H1 (cell line): ENCODE measurements around the gene RBM34. TPM values are rescaled to one million over a fixed set of nuclear protein-coding genes. Genes with fewer than 3 reads are reported as not detected.
A peak's percentile ranks its signal among the peaks of the same experiment; 100 is the strongest.

Source experiments
- CTCF ChIA-PET: fragments of 300-600 bp; sonication (Branson Sonifier 250); formaldehyde crosslinking; loops from one replicate; lab custom pipeline; 2021; ENCODE audit not compliant: partially characterized antibody; lab: Charles Lee
- POLR2A ChIA-PET: fragments of 300-600 bp; sonication (Branson Sonifier 250); formaldehyde crosslinking; loops from one replicate; lab custom pipeline; 2021; ENCODE audit warnings: inconsistent platforms; ENCODE audit not compliant: partially characterized antibody; lab: Charles Lee
- DNase-seq, 2 experiments: peaks; one replicate each; pipeline versions ENCODE4 v3.0.0 to v3.0.0-alpha.2; 2010 to 2022; ENCODE audit warnings: low spot score in 2 of 2, low read depth in 1 of 2, mixed read lengths in 1 of 2
- FAIRE-seq: peaks from 2 replicates; lab custom pipeline; 2011; peaks lifted over from hg19 to GRCh38; lab: Jason Lieb, UNC
- H2AFZ ChIP-seq: 2 replicates; pipeline ENCODE4 v1.8.1; 2012; ENCODE audit warnings: low read length, inconsistent platforms
- H2AK5ac ChIP-seq: 2 replicates; pipeline ENCODE4 v1.6.1; 2013; ENCODE audit warnings: low read depth, low read length
- H2BK120ac ChIP-seq: replicated peaks from 2 replicates; pipeline ENCODE3; 2013; ENCODE audit warnings: low read depth, low read length, inconsistent platforms
- H2BK12ac ChIP-seq: 2 replicates; pipeline ENCODE4 v1.6.1; 2013; ENCODE audit warnings: low read depth, low read length
- H2BK15ac ChIP-seq: 2 replicates; pipeline ENCODE4 v1.6.1; 2013; ENCODE audit warnings: low read length
- H2BK20ac ChIP-seq: 2 replicates; pipeline ENCODE4 v1.6.1; 2013; ENCODE audit warnings: low read length
- H2BK5ac ChIP-seq: 2 replicates; pipeline ENCODE4 v1.6.1; 2013; ENCODE audit warnings: low read depth, low read length
- H3K14ac ChIP-seq: 2 replicates; pipeline ENCODE4 v1.6.1; 2013; ENCODE audit warnings: inconsistent platforms; ENCODE audit not compliant: insufficient read length
- H3K18ac ChIP-seq: 2 replicates; pipeline ENCODE4 v1.6.1; 2013; ENCODE audit warnings: low read length; ENCODE audit errors: extremely low read depth
- H3K23ac ChIP-seq: 2 replicates; pipeline ENCODE4 v1.6.1; 2013; ENCODE audit warnings: inconsistent platforms; ENCODE audit not compliant: insufficient read length
- H3K23me2 ChIP-seq: 2 replicates; pipeline ENCODE4 v1.6.1; 2013; ENCODE audit warnings: low read depth, low read length
- H3K27ac ChIP-seq: 2 replicates; pipeline ENCODE4 v1.6.1; 2011; ENCODE audit warnings: low read depth, low read length, inconsistent platforms
- H3K27me3 ChIP-seq, 4 experiments: replicated peaks in 1 of 4; 1 replicate in 1 of 4; 2 replicates in 3 of 4; pipeline versions ENCODE4 v1.6.1 to v1.8.1; 2011 to 2013; ENCODE audit warnings: low read length in 3 of 4, mild to moderate bottlenecking in 3 of 4, inconsistent platforms in 2 of 4, mixed read lengths in 2 of 4, moderate library complexity in 1 of 4; ENCODE audit not compliant: control insufficient read depth in 3 of 4, insufficient read depth in 3 of 4; ENCODE audit errors: extremely low read depth in 1 of 4
- H3K36me3 ChIP-seq, 4 experiments: 2 replicates each; pipeline versions ENCODE4 v1.6.1 to v1.8.1; 2011 to 2013; ENCODE audit warnings: mild to moderate bottlenecking in 4 of 4, low read length in 3 of 4, moderate library complexity in 2 of 4, control low read depth in 1 of 4, inconsistent platforms in 1 of 4; ENCODE audit not compliant: insufficient read depth in 4 of 4, control insufficient read depth in 2 of 4
- H3K4ac ChIP-seq: replicated peaks from 2 replicates; pipeline ENCODE3; 2013; ENCODE audit warnings: low read length, low read depth, mixed read lengths, inconsistent platforms; ENCODE audit not compliant: insufficient read length
- H3K4me1 ChIP-seq, 4 experiments: replicated peaks in 1 of 4; 1 replicate in 1 of 4; 2 replicates in 3 of 4; pipeline versions ENCODE4 v1.6.1 to v1.8.1; 2011 to 2013; ENCODE audit warnings: low read length in 3 of 4, inconsistent platforms in 2 of 4, mixed read lengths in 1 of 4; ENCODE audit not compliant: insufficient read depth in 4 of 4, control insufficient read depth in 3 of 4
- H3K4me2 ChIP-seq, 2 experiments: 2 replicates each; pipeline versions ENCODE4 v1.6.1 to v1.8.1; 2011 to 2013; ENCODE audit warnings: low read depth in 2 of 2, low read length in 2 of 2, control low read depth in 1 of 2, inconsistent platforms in 1 of 2, mild to moderate bottlenecking in 1 of 2; ENCODE audit not compliant: insufficient read depth in 1 of 2
- H3K4me3 ChIP-seq, 4 experiments: fragments of 200-600, 300-600 bp in 1 of 4; sonication (generic), shearing (Covaris generic), sonication (Bioruptor Twin) in 1 of 4; 2 replicates each; pipeline versions ENCODE4 v1.5.1 to v1.8.1; 2011 to 2016; ENCODE audit warnings: low read length in 4 of 4, low read depth in 3 of 4, control low read depth in 2 of 4, inconsistent platforms in 2 of 4, mild to moderate bottlenecking in 2 of 4, mixed read lengths in 1 of 4, moderate library complexity in 1 of 4; ENCODE audit not compliant: insufficient read depth in 2 of 4; ENCODE audit errors: extremely low read depth in 1 of 4
- H3K56ac ChIP-seq: replicated peaks from 2 replicates; pipeline ENCODE3; 2013; ENCODE audit warnings: low read depth, mild to moderate bottlenecking, mixed read lengths, low read length, inconsistent platforms; ENCODE audit not compliant: insufficient read length
- H3K79me1 ChIP-seq: 2 replicates; pipeline ENCODE4 v1.6.1; 2013; ENCODE audit warnings: low read depth, low read length, control low read depth
- H3K79me2 ChIP-seq, 2 experiments: 2 replicates each; pipeline versions ENCODE4 v1.6.1 to v1.8.1; 2012 to 2013; ENCODE audit warnings: low read length in 2 of 2, mild to moderate bottlenecking in 2 of 2, inconsistent platforms in 1 of 2; ENCODE audit not compliant: insufficient read depth in 2 of 2, control insufficient read depth in 1 of 2
- H3K9ac ChIP-seq, 4 experiments: replicated peaks in 1 of 4; 1 replicate in 1 of 4; 2 replicates in 3 of 4; pipeline versions ENCODE4 v1.6.1 to v1.8.1; 2011 to 2013; ENCODE audit warnings: low read depth in 3 of 4, low read length in 3 of 4, control low read depth in 2 of 4, mild to moderate bottlenecking in 2 of 4, moderate library complexity in 2 of 4, inconsistent platforms in 1 of 4; ENCODE audit errors: extremely low read depth in 1 of 4
- H3K9me3 ChIP-seq, 2 experiments: 2 replicates each; pipeline versions ENCODE4 v1.6.1 to v1.8.1; 2012 to 2013; ENCODE audit warnings: mild to moderate bottlenecking in 2 of 2, moderate library complexity in 2 of 2, control low read depth in 1 of 2, inconsistent platforms in 1 of 2, low read depth in 1 of 2, low read length in 1 of 2, mixed read lengths in 1 of 2; ENCODE audit not compliant: insufficient read depth in 2 of 2
- H4K20me1 ChIP-seq, 2 experiments: replicated peaks in 1 of 2; 2 replicates each; pipeline versions ENCODE3 to v1.8.1; 2011 to 2013; ENCODE audit warnings: inconsistent platforms in 2 of 2, low read length in 2 of 2, mild to moderate bottlenecking in 1 of 2; ENCODE audit not compliant: insufficient read depth in 2 of 2, control insufficient read depth in 1 of 2
- H4K5ac ChIP-seq: 2 replicates; pipeline ENCODE4 v1.6.1; 2013; ENCODE audit warnings: low read length, low read depth, mixed read lengths, inconsistent platforms; ENCODE audit not compliant: insufficient read length
- H4K8ac ChIP-seq: 2 replicates; pipeline ENCODE4 v1.8.0; 2013; ENCODE audit warnings: mild to moderate bottlenecking, moderate library complexity, low read length, inconsistent platforms; ENCODE audit not compliant: insufficient read depth; ENCODE audit errors: extremely low read depth
- H4K91ac ChIP-seq: replicated peaks from 2 replicates; pipeline ENCODE3; 2013; ENCODE audit warnings: low read length, mixed read lengths, inconsistent platforms; ENCODE audit not compliant: insufficient read length
- KDM1A ChIP-seq: fragments of 200-600, 300-600 bp; sonication (generic); IDR thresholded peaks from 2 replicates; pipeline ENCODE4 v1.7.1; 2016; ENCODE audit warnings: mild to moderate bottlenecking, low read length, borderline replicate concordance
- MAFK ChIP-seq: IDR thresholded peaks from 2 replicates; pipeline ENCODE4 v1.6.1; 2012; ENCODE audit warnings: low read depth, mild to moderate bottlenecking, improper control_type of control experiment, low read length
- WGBS, 2 experiments: shearing (Covaris generic) in 1 of 2; methylation state at CpG; one replicate each; pipeline versions ENCODE4 v1.1.6 to v1.1.7; 2013 to 2015; ENCODE audit warnings: low lambda C conversion rate in 2 of 2, mixed read lengths in 2 of 2, inconsistent platforms in 1 of 2, low coverage in 1 of 2, missing lambda C conversion rate in 1 of 2; ENCODE audit not compliant: insufficient replicate concordance in 2 of 2, insufficient coverage in 1 of 2, insufficient read length in 1 of 2; ENCODE audit errors: extremely low coverage in 1 of 2, missing lambda C conversion rate in 1 of 2; 5-methylcytosine and 5-hydroxymethylcytosine counted together
- polyA plus RNA-seq, 7 experiments: library from polyadenylated mRNA; depleted of rRNA in 3 of 7; stranded (reverse) in 5 of 7; unstranded in 2 of 7; fragments of >200 nt in 5 of 7; fragments of 200-250 nt in 2 of 7; gene quantifications; 1 replicate in 5 of 7; 2 replicates in 1 of 7; 4 replicates in 1 of 7; pipeline versions ENCODE4 v1.2.1 to v1.2.3, GENCODE V29; 2011 to 2013; ENCODE audit warnings: missing spikeins in 2 of 7, mixed read lengths in 2 of 7
- total RNA-seq: library from RNA; stranded (reverse); fragmentation: NEBNext Ultra II Directional; extraction: Animal tissue kit (Norgen Biotek cat#: 25700); gene quantifications from 2 replicates; pipeline ENCODE4 v1.2.1, GENCODE V29; 2021
- TF ChIP-seq, protein P1 (sequence below): IDR thresholded peaks from 2 replicates; pipeline ENCODE4 v1.6.1; 2012; ENCODE audit warnings: inconsistent platforms

Gene RBM34
- total and polyA plus RNA-seq, 2 of the 8 experiments (the other 6 are each of a cell fraction or from before 2014, with no cell fraction given) = 18.8 to 108 TPM

DNA sequence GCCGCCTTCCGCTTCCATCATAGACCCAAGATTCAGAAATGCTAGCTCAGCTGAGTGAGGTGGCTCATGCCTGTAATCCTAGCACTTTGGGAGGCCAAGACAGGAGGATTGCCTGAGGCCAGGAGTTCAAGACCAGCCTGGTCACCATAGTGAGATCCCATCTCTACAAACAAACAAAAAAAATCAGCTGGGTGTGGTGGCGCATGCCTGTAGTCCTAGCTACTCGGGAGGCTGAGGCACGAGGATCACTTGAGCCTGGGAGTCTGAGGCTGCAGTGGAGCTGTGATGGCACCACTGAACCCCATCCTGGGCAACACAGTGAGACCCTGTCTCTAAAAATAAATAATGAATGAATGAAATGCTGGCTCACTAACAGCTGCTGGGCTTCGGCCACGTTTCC, 72.1 kb downstream of the RBM34 start:
- 98% methylated on average over 7 of the region's 7 CpGs; no CpG with 5 or more reads in 1 of the 2 experiments for WGBS, 2 experiments
- Histone ChIP-seq H3K56ac (no peak overlapping the region), H2BK120ac (no peak overlapping the region), H4K20me1 (no peaks in the 10 kb centered on the region), H2BK20ac (peak overlapping the region; percentile 82), H3K23ac (no peak overlapping the region), H3K36me3 (no peaks in the 10 kb centered on the region), H3K4me1 (peaks cover 5 to 25% (median 21%) of the 10 kb centered on the region in 4 experiments), H3K4me3 (no peak overlapping the region), H3K23me2 (no peaks in the 10 kb centered on the region; the same call in 1 of the 2 replicates), H2AFZ (no peak overlapping the region), H3K4me2 (no peak overlapping the region), H2AK5ac (peak overlapping the region; percentile 58; the same call in 1 of the 2 replicates), H2BK5ac (0 out of 2 replicates have a peak overlapping the region, but pooled peaks have one; percentile 6), H2BK12ac (peak overlapping the region; percentile 98), H4K91ac (peak overlapping the region; percentile 39), H3K27me3 (no peaks in the 10 kb centered on the region), H3K27ac (no peak overlapping the region), H2BK15ac (no peak overlapping the region), H3K79me1 (no peaks in the 10 kb centered on the region), H3K9me3 (no peaks in the 10 kb centered on the region), H3K9ac (no peak overlapping the region), H3K4ac (no peak overlapping the region), H3K14ac (no peak overlapping the region), H4K8ac (no peak overlapping the region), H3K79me2 (no peaks in the 10 kb centered on the region), H4K5ac (no peak overlapping the region), H3K18ac (no peak overlapping the region)
- TF ChIP-seq, protein P1, sequence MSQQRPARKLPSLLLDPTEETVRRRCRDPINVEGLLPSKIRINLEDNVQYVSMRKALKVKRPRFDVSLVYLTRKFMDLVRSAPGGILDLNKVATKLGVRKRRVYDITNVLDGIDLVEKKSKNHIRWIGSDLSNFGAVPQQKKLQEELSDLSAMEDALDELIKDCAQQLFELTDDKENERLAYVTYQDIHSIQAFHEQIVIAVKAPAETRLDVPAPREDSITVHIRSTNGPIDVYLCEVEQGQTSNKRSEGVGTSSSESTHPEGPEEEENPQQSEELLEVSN = no peak
- TF ChIP-seq KDM1A (peak; percentile 74; the same call in 1 of the 2 replicates), MAFK (no peak)
- ChIA-PET CTCF (interaction anchor here (1.0 to 2.3 kb wide), 5 partner anchors 9 to 876 kb away, joined by 3 to 8 read pairs (median 4); no protein-coding TSS in a partner anchor), POLR2A (interaction anchor here (0.6 to 1.6 kb wide), 3 partner anchors 17 to 367 kb away, joined by 3 to 4 read pairs (median 4); no protein-coding TSS in a partner anchor)
- FAIRE-seq = no peak
- no peak for DNase-seq
